ENCODE results near the gene ACOT7. TPM values are rescaled to one million over a fixed set of nuclear protein-coding genes. Genes with fewer than 3 reads are reported as not detected.

ACOT7 gene
- total RNA-seq, 2 experiments from 2014 or later: 23.4 to 53.6 TPM

DNA sequence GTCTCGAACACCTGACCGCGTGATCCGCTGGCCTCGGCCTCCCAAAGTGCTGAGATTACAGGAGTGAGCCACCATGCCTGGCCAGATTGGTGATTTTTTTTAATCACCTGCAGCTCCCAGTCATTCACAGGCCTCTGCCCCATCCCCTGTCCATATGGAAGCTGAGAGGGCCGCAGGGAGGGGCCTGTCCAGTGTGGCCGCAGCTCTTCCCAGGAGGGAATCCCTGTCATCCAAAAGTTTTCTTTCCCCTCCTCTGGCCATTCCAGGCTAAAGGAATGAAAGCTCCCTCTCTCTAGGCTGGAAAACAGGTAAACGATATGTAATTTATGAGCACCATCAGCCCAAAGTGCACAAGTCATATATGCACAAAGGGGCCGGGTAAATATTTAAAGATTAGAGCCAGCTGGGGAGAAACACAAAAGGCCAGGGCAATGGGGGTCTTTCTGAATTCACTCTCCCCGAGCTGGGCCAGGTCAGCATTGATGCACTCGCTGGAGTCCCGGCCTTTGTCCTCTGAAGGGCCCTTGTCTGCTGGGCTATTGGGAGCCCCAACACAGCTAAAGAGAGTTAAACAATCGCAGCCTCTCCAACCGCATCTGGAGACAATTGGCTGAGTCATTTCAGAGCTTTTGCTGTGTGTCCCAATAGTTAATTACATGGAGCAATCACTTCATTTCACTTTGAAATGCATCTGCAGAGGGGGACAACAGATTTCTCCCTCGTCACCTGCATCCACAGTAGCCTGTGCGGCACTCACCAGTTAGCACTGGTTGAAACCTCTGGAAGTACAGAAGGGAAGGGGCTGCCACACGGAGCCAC is 153.4 kb downstream of the ACOT7 start:
- H3K27ac ChIP-seq (ENCODE audit: low read depth, low read length, poor library complexity, severe bottlenecking): no peak overlapping the region
- H2AFZ ChIP-seq (ENCODE audit: low read length): no peak overlapping the region
- peaks cover 2% of the 10 kb centered on the region for H3K79me2 ChIP-seq (ENCODE audit: insufficient read depth, low read depth, low read length)
- ChIA-PET POLR2A (no interaction called here), CTCF (ENCODE audit: unreplicated experiment) (interaction anchor here (0.5 kb wide), 1 partner anchor 30 kb away, joined by 14 read pairs; no protein-coding TSS in a partner anchor)
- no peaks in the 10 kb centered on the region for H3K9me2 ChIP-seq (ENCODE audit: insufficient read depth, low read length)
- H3K9me3 ChIP-seq (ENCODE audit: low read length): no peaks in the 10 kb centered on the region
- no peak overlapping the region for H3K4me3 ChIP-seq (ENCODE audit: low read depth, low read length, poor library complexity, severe bottlenecking)
- intact Hi-C loops (cut with micrococcal nuclease; ENCODE audit: unreplicated experiment): loop anchor here (5.0 to 10.0 kb wide), 4 partner anchors 43 to 195 kb away; partner anchors contain the start of genes ACOT7 and RPL22
- peaks cover 6% of the 10 kb centered on the region for H3K4me1 ChIP-seq (ENCODE audit: insufficient read depth, low read length, poor library complexity, severe bottlenecking)
- no peaks in the 10 kb centered on the region for H3K36me3 ChIP-seq (ENCODE audit: insufficient read depth, low read length)
- H4K20me1 ChIP-seq (ENCODE audit: insufficient read depth, low read length): no peaks in the 10 kb centered on the region
- no peak for TF ChIP-seq EZH2phosphoT487 (IDR thresholded peaks at IDR 0.05; ENCODE audit: borderline replicate concordance, low read depth, low read length)
- TF ChIP-seq, protein P1, sequence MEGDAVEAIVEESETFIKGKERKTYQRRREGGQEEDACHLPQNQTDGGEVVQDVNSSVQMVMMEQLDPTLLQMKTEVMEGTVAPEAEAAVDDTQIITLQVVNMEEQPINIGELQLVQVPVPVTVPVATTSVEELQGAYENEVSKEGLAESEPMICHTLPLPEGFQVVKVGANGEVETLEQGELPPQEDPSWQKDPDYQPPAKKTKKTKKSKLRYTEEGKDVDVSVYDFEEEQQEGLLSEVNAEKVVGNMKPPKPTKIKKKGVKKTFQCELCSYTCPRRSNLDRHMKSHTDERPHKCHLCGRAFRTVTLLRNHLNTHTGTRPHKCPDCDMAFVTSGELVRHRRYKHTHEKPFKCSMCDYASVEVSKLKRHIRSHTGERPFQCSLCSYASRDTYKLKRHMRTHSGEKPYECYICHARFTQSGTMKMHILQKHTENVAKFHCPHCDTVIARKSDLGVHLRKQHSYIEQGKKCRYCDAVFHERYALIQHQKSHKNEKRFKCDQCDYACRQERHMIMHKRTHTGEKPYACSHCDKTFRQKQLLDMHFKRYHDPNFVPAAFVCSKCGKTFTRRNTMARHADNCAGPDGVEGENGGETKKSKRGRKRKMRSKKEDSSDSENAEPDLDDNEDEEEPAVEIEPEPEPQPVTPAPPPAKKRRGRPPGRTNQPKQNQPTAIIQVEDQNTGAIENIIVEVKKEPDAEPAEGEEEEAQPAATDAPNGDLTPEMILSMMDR (conservative IDR thresholded peaks at IDR 0.05; ENCODE audit: low read length): no peak
- no peak overlapping the region for H3K4me2 ChIP-seq (ENCODE audit: low read length)
- no TSS peak for BruUV-seq (replicated peaks)
- DNase-seq (ENCODE audit: low spot score): no peak

DNA sequence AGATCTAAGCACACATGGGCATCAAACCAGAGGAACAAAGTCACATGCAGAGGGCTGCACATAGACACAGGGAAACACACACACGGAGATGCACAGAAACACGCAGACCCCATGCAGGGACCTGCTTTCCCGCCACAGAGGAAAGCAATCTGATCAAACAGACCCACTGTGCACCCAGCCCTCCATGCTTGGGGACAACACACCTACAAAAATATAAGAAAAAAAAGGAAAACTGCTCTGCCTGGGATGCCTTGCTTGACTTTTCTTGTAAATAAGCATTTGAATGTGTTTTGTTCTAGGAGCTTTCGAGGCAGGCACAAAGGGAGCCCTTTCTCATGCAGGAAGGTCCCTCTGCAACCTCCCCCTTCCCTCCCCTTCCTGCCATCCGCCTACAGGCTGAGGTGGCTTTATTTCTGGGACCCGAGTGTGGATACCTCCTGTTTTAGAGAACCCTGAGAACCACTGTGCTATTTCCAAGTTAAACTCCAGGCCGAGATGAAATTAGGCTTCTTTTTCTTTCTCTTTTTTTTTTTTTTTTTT is 154.3 kb downstream of the ACOT7 start:
- H3K9me3 ChIP-seq (ENCODE audit: low read length): no peaks in the 10 kb centered on the region
- ChIA-PET POLR2A (no interaction called here), CTCF (ENCODE audit: unreplicated experiment) (no interaction called here)
- peaks cover 11% of the 10 kb centered on the region for H3K79me2 ChIP-seq (ENCODE audit: insufficient read depth, low read depth, low read length)
- BruUV-seq (replicated peaks): no TSS peak
- no peak overlapping the region for H3K27ac ChIP-seq (ENCODE audit: low read depth, low read length, poor library complexity, severe bottlenecking)
- H2AFZ ChIP-seq (ENCODE audit: low read length): no peak overlapping the region
- DNase-seq (ENCODE audit: low spot score): no peak
- no peak overlapping the region for H3K4me2 ChIP-seq (ENCODE audit: low read length)
- intact Hi-C loops (cut with micrococcal nuclease; ENCODE audit: unreplicated experiment): loop anchor here (5.0 kb wide), 2 partner anchors 42 to 153 kb away; partner anchors contain the start of genes ACOT7 and RPL22
- no peak overlapping the region for H3K4me3 ChIP-seq (ENCODE audit: low read depth, low read length, poor library complexity, severe bottlenecking)
- no peaks in the 10 kb centered on the region for H3K9me2 ChIP-seq (ENCODE audit: insufficient read depth, low read length)
- peaks cover 11% of the 10 kb centered on the region for H3K4me1 ChIP-seq (ENCODE audit: insufficient read depth, low read length, poor library complexity, severe bottlenecking)
- TF ChIP-seq, protein P1 (conservative IDR thresholded peaks at IDR 0.05; ENCODE audit: low read length): no peak
- no peak for TF ChIP-seq EZH2phosphoT487 (IDR thresholded peaks at IDR 0.05; ENCODE audit: borderline replicate concordance, low read depth, low read length)
- peaks cover 3% of the 10 kb centered on the region; the same call in 1 of the 2 replicates for H3K36me3 ChIP-seq (ENCODE audit: insufficient read depth, low read length)
- H4K20me1 ChIP-seq (ENCODE audit: insufficient read depth, low read length): 0 out of 2 replicates have a peak, but pooled peaks cover 4% of the 10 kb centered on the region

Data from OCI-LY7 (cell line).